Jurkat, Clone E6-1 (cell line): Measurements from ENCODE around the gene MTRFR. TPM values are rescaled to one million over a fixed set of nuclear protein-coding genes. Genes with fewer than 3 reads are reported as not detected.
"Not testable (repeated sequence)": the region's sequence is repeated elsewhere in the genome, so short reads cannot be mapped to it uniquely, and the experiment has no call there.

ENCODE experiments used
- DNase-seq: peaks from one replicate; pipeline ENCODE4 v3.0.0-alpha.2; 2011; ENCODE audit warnings: low read depth, low spot score
- H3K4me3 ChIP-seq: 2 replicates; pipeline ENCODE4 v1.5.1; 2011; ENCODE audit warnings: mild to moderate bottlenecking, low read length, control low read depth, moderate library complexity
- polyA plus RNA-seq: library from polyadenylated mRNA; unstranded; fragments of >200 nt; gene quantifications from one replicate; pipeline ENCODE4 v1.2.1, GENCODE V29; 2012; ENCODE audit warnings: missing spikeins; ENCODE audit not compliant: insufficient read length, insufficient read depth

MTRFR gene
- 39.4 TPM for polyA plus RNA-seq

DNA sequence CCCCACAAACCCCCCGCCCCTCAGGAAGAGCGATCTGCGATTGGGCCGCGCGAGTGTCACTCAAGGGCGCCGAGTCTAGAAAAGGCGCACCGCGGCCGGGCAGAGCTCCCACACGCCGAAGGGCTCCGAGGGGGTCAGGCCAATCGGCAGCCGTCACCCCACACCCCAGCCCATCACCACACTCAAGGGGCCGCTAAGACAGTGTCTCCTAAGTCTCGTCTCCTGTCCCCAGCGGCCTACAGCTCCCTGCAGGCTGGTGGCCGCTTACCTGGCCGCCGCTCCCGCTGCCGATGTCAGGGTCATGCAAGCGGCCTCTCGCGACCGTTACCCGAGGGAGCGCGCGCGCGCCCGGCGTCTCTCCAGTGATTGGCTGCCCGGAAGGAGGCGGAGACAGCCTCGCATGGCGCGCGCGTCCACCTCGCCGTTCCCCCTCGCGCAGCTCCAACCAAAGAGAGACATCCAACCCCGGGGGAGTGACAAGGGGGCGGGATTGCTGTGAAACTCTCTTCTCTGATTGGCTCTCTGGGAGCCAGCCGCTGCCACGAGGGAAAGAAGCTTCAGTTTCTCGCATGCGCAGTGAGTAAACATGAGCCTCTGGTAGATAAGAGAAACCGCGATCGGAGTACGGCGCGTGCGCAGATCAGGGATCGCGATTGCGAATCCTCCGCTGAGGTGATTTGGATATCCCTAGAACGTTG, at the start of gene MTRFR, which contains the start of gene MPHOSPH9:
TSS of gene MTRFR (plus strand) at position 630 of the 698 bp plus-strand sequence. CDS start 20,239 bp downstream, outside the sequence.
TSS of gene MPHOSPH9 (minus strand) at position 335 of the 698 bp plus-strand sequence. CDS start 2,777 bp downstream, outside the sequence.
- peak within 1 kb of the TSS; percentile 98 for H3K4me3 ChIP-seq
- DNase-seq: peak; percentile 99

DNA sequence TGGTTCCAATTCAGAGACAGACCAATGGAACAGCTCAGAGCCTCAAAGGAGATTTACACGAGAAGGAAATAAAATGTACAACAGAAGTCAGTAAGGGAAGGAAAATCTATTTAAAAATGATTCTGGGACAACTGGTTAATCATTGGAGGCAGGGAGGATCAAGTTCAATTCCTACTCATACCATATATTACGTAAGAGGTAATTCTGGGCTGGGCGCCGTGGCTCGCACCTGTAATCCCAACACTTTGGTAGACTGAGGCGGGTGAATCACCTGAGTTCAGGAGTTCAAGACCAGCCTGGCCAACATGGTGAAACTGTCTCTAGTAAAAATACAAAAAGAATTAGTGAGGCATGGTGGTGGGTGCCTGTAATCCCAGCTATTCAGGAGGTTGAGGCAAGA, 45.6 kb upstream of the MTRFR start:
- DNase-seq: no peak
- H3K4me3 ChIP-seq: no peak overlapping the region

DNA sequence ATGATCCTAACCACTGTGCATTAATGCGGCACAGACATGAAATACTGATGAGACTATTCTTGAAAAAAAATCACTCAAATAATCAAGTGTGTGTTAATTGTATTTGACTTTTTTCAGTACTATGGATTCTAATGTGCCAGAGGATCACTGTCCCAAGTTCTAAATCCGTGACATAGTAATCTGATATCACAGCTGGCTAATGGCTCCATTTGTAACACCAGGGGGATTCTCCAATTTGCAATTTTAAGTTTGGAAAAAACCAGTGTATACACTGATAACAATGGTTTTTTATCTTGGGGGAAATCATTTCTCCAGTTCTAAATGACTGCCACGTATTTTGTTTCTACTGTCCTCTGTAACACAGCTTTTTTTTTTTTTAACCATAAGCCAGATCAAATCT, 33.3 kb upstream of the MTRFR start:
- H3K4me3 ChIP-seq: no peak overlapping the region
- no peak for DNase-seq

DNA sequence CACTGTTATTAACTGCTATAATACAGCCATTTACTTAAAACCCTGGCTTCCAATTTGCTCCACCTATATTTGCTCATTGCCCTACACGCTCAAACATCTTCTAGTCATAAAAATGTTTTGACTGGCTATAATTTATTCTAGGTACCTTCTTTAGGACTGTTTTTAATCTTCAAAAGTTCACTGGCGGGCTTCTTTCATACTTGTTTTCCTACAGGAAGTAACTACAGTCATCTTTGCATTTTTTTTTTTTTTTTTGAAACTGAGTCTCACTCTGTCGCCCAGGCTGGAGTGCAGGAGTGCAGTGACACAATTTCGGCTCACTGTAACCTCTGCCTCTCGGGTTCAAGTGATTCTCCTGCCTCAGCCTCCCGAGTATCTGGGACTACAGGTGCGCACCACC, 32.8 kb upstream of the MTRFR start:
- H3K4me3 ChIP-seq: no peak overlapping the region

DNA sequence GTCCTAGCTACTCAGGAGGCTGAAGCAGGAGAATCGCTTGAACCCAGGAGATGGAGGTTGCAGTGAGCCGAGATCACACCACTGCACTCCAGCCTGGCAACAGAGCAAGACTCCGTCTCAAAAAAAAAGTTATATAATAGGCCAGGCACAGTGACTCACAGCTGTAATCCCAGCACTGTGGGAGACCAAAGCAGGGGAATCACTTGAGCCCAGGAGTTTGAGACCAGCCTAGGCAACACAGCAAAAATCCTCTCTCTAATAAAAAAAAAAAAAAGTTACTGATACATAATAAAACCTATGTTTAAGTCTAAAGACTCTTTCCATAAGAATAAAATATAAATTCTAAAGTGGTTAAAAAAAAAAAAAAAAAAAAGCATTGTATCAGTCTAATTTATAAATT, 26.4 kb upstream of the MTRFR start:
- H3K4me3 ChIP-seq, DNase-seq: not testable (repeated sequence)

More for the DNA sequence above, 32.8 kb upstream of the MTRFR start:
- DNase-seq: no peak

DNA sequence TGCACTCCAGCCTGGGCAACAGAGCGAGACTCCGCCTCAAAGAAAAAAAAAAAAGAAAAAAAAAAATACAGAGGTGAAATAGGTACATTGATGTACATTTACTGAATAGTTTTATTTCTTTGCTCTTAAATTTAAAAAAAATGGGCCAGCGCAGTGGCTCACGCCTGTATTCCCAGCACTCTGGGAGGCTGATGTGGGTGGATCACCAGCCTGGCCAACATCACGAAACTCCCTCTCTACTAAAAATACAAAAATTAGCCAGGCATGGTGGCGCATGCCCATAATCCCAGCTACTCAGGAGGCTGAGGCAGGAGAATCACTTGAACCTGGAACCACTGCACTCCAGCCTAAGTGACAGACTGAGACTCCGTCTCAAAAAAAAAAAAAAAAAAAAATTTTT, 25.4 kb upstream of the MTRFR start:
- not testable (repeated sequence) for DNase-seq, H3K4me3 ChIP-seq

DNA sequence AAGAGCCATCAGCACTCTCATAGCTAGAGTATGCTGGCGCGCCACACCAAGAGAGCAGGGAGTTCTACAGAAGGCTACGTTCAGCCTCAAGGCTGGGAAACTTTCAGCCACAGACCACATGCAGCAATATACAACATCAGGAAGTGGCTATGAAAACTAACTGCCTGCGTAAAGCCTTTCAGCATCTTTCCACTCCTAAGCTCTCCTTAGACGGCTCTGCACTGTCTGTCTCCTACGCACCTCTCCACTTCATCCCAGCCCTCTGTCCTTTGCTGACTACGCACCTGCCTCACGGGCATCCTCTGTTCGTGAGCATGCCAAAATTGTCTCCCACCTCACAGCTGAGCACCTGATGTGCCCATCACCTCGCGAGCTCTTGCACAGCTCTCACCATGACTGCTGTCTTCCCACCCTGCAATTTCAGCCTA, 10.0 kb upstream of the MTRFR start:
- DNase-seq: peak; percentile 90
- peak overlapping the region; percentile 44 for H3K4me3 ChIP-seq

DNA sequence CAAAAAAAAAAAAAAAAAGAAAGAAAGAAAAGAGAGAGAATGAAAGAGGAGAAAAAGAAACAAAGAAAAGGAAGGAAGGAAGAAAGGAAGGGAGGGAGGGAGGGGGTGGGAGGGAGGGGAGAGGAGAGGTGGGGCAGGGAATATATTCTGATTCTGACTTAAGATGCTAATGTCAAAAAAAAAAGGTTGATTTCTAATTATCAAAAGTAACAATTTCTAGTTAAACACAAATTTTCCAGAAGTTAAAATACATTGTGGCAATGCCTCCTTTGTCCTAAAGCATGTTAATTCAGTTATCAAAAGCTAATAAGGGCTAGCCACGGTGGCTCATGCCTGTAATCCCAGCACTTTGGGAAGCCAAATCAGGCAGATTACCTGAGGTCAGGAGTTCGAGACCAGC, 7.8 kb upstream of the MTRFR start:
- H3K4me3 ChIP-seq: no peak overlapping the region
- no peak for DNase-seq

DNA sequence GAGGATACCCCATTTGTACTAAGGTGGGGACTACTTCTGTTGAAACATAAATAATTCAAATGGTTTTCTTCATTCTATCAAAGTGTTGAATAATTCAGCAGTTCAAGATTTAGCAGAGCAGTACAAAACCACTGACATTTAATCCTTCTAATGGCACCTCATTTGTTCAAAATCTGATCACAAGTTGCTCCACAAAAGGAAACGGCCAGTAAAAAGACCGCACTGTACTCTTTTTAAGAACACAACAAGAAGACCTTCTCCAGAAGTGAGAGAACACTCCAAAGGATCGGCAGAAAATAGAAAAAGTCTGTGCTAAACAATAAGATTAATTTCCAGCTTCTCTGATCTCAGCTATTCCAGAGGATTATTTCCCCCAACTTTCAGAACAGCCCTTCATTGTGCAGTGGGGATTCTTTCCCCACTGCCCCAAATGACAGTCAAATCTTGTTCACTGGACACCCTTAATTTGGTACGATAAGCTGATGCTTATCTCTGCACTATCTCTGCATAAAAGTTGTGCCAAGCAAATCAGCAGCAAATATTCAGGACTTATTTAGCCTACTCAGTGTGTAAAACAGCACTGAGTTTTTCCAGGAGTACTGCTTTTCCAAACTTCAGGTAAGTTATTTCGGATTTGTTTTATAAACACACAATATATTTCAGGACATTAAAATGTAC, 5.5 kb upstream of the MTRFR start:
- H3K4me3 ChIP-seq: no peak overlapping the region
- no peak for DNase-seq

DNA sequence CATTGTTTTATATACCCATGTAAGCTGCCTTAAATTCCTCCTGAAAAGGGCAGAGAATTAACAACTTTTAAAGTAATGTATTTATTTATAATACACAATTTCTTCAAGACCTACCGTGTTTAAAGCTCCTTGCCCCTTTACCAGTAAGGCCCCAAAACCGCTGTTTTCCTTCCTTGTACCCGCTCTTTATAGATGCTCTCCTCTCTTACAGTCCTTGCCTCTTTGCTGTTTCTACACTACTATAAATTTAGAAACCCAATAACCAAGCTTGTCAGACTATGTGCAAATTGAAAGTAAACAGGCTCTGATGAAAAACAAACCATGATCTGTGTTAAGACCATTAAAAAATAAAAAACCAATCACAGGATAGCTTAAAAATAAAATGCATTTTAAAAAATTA, 4.2 kb upstream of the MTRFR start:
- no peak for DNase-seq
- peak overlapping the region; percentile 8 for H3K4me3 ChIP-seq

DNA sequence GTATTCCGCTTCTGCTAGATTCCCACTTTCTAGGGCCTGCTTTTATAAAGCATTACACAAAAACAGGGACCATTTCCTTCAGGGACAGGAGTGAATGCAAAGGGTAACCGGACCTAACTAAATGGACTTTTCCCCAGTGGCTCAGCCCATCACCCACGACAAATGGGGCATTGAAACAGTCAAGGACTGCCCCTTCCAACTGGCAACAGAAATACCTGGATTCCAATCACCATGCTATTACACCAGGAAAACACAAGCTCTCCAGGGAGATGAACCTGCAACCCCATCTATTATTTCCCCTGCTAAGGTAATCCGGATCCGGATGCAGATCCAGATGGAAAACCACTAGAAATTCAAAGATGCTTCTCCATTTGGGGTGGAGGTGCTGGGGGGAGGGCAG, 1.3 kb upstream of the MTRFR start:
- peak overlapping the region; percentile 98 for H3K4me3 ChIP-seq
- no peak for DNase-seq

DNA sequence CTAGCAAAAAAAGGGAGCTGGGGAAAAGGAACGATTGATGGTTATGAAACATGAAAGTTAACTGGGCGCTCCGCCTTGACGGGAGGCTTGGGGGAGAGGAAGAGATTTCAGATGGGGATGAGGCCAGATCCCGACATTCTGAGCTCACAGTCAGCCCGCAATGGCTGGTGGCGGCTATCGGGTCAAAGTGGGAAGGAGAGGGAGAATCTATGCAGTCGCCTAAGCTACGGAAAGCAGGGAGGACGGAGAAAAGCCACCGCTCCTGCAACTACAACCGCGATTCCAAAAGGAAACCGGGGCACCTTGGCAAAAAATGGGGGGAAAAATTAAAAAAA, 797 bp upstream of the MTRFR start:
- peak overlapping the region; percentile 98 for H3K4me3 ChIP-seq
- DNase-seq: no peak

DNA sequence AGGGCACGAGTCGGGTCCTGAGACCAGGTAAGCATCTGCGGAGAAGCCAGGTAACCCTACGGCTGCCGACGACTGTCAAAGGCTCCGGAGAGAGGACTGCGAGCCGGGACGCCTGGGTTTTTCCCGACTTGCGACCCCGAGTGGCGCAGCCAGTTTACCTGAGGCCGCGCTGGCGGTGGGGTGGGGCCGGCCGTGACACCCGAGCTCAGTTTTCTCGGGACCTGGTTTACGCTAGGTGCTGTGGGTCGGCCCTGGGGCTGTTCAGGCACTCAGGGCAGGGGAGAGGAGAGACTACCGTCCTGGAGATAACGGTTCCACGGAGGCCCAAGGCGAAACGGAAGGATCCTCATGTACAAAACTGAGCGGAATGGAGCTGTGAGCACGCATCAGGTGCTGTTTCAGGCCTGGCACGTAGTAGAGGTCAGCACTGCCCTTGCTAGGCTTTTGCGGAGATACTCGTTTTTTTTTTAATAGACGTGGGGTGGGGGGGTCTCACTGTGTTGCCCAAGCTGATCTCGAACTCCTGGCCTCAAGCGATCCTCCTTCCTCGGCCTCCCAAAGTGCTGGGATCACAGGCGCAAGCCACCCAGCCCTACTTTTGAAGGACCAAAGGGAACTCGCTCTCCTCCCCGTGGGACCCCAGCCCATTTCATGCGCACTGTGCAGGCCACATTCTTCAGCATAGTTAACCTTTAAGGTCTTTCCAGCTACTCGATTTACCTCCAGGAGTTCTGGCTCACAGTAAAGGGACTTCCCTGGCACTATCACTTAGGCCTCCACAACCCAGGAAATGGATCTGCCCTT, 471 bp downstream of the MTRFR start:
- DNase-seq: no peak
- H3K4me3 ChIP-seq: peak overlapping the region; percentile 98

DNA sequence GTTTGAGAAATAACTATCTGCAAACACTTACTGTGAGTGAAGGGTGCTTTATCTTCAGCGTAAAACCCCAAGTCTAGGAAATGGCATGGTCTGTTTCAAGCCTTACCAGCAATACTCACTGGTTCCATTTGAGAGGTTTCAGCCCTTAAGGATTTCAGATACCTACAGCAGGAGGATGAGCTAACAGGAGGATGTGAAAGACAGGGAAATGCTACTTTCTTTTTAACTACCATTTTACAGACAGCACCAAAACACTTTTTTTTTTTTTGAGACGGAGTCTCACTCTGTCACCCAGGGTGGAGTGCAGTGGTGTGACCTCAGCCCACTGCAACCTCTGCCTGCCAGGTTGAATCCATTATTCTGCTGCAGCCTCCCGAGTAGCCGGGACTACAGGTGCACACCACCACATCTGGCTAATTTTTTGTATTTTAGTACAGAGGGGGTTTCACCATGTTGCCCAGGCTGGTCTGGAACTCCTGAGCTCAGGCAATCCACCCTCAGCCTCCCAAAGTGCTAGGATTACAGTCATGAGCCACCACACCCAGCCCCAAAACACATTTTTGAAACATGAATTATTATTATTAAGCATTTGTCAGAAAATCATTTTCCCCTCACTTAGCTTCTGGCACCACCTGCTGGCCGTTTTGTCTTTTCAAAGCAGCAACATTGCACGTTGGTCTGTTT, 4.6 kb downstream of the MTRFR start:
- H3K4me3 ChIP-seq: no peak overlapping the region
- peak; percentile 60 for DNase-seq

DNA sequence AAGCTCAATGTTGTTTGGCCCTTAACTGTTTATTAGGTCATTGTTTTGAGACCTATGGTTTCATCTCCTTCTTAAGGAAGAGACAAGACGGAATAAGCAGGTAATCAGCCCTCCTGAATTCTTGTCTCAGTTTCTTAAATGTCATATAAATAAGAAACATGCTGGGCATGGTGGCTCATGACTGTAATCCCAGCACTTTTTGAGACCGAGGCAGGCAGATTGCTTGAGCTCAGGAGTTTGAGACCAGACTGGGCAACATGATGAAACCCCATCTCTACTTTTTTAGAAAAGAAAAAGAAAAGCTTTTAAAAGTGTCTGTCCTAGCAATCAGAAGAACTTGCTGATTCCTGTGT, 5.1 kb downstream of the MTRFR start:
- H3K4me3 ChIP-seq: no peak overlapping the region
- no peak for DNase-seq

DNA sequence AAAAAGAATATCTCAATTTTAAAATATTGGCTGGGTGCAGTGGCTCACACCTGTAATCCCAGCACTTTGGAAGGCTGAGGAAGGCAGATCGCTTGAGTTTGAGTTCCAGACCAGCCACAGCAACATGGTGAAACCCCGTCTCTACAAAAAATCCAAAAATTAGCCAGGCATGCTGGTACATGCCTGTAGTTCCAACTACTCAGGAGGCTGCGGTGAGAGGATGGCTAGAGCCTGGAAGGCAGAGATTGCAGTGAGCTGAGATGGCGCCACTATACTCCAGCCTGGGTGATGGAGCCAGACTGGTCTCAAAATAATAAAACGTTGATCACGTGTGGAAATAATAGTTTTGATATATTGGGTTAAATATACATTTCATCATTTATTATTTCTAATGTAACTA, 5.7 kb downstream of the MTRFR start:
- DNase-seq: no peak
- H3K4me3 ChIP-seq: no peak overlapping the region

DNA sequence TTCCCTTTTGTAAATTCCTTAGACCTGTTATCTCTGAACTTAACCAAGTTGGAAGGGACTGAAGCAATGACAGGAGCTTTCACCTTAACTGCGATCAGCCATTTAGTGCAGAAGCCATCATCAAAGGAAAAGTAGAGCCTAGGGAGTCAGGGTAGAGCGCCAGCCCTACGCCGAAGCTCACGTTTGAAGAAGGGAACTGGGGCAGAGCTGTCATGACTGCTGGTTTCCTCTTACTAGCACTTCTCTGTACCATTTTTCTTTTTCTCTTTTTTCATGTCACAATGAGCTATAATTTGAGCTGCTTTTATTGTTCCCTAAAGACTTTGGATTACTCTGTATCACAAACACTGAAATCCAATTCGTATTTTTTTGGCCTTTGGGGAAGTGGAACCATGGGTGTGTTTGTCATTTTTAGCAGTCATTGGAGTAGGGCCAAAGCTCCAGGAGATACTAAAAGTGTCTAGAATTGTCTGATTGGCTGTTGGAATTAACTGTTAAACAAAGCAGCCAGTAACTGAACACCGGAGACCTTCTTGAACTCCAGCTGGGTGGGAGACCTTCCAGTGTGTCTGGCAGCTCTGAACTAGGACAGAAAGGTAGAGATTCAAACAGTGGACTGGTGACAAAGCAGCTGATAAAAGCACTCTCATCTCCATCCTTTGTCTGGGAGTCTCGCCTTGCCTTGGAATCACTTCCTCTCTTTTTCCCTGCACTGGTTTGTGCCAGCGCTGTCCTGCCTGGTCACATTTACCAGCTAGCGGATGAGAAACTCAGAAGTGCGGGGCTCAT, 9.1 kb downstream of the MTRFR start:
- no peak overlapping the region for H3K4me3 ChIP-seq
- no peak for DNase-seq

DNA sequence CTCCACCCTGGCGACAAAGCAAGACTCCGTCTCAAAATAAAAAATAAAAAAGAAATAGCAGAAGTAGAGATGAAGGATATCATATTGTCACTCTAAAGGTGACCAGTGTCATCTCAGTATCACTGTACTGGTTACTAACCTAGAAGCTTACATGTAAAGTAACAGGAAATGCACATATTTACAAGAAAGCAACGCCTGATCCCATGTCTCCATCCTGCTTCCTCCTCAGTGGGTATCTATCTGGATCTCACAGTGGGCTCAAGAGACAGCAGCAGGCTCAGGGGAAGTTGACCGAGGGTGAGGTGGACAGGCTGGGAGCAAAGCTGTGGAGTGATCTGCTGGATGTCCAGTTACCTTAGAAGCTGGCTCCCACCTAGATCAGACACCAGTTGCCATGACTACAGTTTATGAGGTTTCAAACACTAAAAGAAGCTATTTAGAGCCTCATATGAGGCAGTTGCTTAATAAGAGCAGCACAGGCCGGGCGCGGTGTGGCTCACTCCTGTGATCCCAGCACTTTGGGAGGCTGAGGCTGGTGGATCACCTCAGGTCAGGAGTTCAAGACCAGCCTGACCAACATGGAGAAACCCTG, 10.5 kb downstream of the MTRFR start:
- no peak for DNase-seq

More for the DNA sequence above, 10.5 kb downstream of the MTRFR start:
- H3K4me3 ChIP-seq: no peak overlapping the region
